HG02623 (cell line): ENCODE measurements around the gene MGST2.
A peak's percentile ranks its signal among the peaks of the same experiment; 100 is the strongest.
"Not testable (repeated sequence)": the region's sequence is repeated elsewhere in the genome, so short reads cannot be mapped to it uniquely, and the experiment has no call there.

ENCODE experiments used
- ATAC-seq: cut with Tn5 transposase; IDR thresholded peaks from one replicate; pipeline ENCODE4 v1.9.1; 2021; ENCODE audit warnings: moderate library complexity; ENCODE audit not compliant: unreplicated experiment

The MGST2 gene

GRCh38 chr4:139665690-139666529 is at the start of gene MGST2:
Gene MGST2 (plus strand): TSS chr4:139665819. CDS start chr4:139666020, 201 bp downstream.
- peak; percentile 87 for ATAC-seq

GRCh38 chr4:139617702-139618490 is 47.7 kb upstream of the MGST2 start:
- ATAC-seq, result no peak

GRCh38 chr4:139619644-139620043 is 46.0 kb upstream of the MGST2 start:
- peak; percentile 73 for ATAC-seq

- ATAC-seq, result no peak
These were observed 42.7 kb upstream of the MGST2 start for GRCh38 chr4:139622901-139623381.

- ATAC-seq, result no peak
These were observed 41.1 kb upstream of the MGST2 start for GRCh38 chr4:139624441-139625092.

GRCh38 chr4:139625093-139625455 is 40.5 kb upstream of the MGST2 start:
- ATAC-seq, result no peak

GRCh38 chr4:139625482-139625881 is 40.1 kb upstream of the MGST2 start:
- ATAC-seq, result no peak

- no peak for ATAC-seq
These were observed 37.2 kb upstream of the MGST2 start for GRCh38 chr4:139628184-139629012.

GRCh38 chr4:139629436-139630125 is 36.0 kb upstream of the MGST2 start:
- no peak for ATAC-seq

GRCh38 chr4:139630126-139630495 is 35.5 kb upstream of the MGST2 start:
- no peak for ATAC-seq

GRCh38 chr4:139630991-139631390 is 34.6 kb upstream of the MGST2 start:
- no peak for ATAC-seq

- no peak for ATAC-seq
These were observed 33.8 kb upstream of the MGST2 start for GRCh38 chr4:139631791-139632190.

- ATAC-seq, result not testable (repeated sequence)
These were observed 32.9 kb upstream of the MGST2 start for GRCh38 chr4:139632739-139633138.

- ATAC-seq, result no peak
These were observed 32.4 kb upstream of the MGST2 start for GRCh38 chr4:139633195-139633594.

GRCh38 chr4:139633661-139634060 is 32.0 kb upstream of the MGST2 start:
- ATAC-seq, result no peak

- ATAC-seq, result no peak
These were observed 29.7 kb upstream of the MGST2 start for GRCh38 chr4:139635966-139636365.

GRCh38 chr4:139638306-139638705 is 27.3 kb upstream of the MGST2 start:
- not testable (repeated sequence) for ATAC-seq

- no peak for ATAC-seq
These were observed 26.0 kb upstream of the MGST2 start for GRCh38 chr4:139639654-139640053.

- no peak for ATAC-seq
These were observed 24.4 kb upstream of the MGST2 start for GRCh38 chr4:139641218-139641617.

GRCh38 chr4:139642364-139642763 is 23.3 kb upstream of the MGST2 start:
- no peak for ATAC-seq
